ENCODE measurements around the gene SPSB2. TPM values are rescaled to one million over a fixed set of nuclear protein-coding genes. Genes with fewer than 3 reads are reported as not detected.

The SPSB2 gene
- total and polyA plus RNA-seq, 2 donors from 2014 or later = 19.0 to 21.3 TPM

DNA sequence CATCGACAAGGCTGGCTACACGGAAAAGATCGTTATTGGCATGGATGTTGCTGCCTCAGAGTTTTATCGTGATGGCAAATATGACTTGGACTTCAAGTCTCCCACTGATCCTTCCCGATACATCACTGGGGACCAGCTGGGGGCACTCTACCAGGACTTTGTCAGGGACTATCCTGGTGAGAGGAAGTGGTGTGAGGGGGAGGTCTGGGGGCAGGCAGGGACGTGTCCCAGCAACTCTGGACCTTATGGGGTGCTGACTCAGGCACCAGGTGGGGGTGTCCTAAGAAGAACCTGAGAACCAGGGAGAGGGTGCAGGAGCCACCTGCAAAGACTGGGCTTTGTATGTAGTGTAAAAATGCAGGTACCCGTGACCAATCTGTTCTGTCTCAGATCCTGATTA is 46.5 kb upstream of the SPSB2 start:
- no peak overlapping the region for H3K9ac ChIP-seq (ENCODE audit: low read length in 3 of 3)
- H3K27me3 ChIP-seq (ENCODE audit: control insufficient read depth, insufficient read depth, low read length) = no peaks in the 10 kb centered on the region
- no peak overlapping the region for H3K27ac ChIP-seq (ENCODE audit: low read depth in 2 of 2, low read length in 2 of 2)
- H3K4me3 ChIP-seq (ENCODE audit: low read length in 3 of 3) = no peak overlapping the region
- DNase-seq = peak in 2 of 5 donors; percentile 25 to 30
- TF ChIP-seq, protein P1, sequence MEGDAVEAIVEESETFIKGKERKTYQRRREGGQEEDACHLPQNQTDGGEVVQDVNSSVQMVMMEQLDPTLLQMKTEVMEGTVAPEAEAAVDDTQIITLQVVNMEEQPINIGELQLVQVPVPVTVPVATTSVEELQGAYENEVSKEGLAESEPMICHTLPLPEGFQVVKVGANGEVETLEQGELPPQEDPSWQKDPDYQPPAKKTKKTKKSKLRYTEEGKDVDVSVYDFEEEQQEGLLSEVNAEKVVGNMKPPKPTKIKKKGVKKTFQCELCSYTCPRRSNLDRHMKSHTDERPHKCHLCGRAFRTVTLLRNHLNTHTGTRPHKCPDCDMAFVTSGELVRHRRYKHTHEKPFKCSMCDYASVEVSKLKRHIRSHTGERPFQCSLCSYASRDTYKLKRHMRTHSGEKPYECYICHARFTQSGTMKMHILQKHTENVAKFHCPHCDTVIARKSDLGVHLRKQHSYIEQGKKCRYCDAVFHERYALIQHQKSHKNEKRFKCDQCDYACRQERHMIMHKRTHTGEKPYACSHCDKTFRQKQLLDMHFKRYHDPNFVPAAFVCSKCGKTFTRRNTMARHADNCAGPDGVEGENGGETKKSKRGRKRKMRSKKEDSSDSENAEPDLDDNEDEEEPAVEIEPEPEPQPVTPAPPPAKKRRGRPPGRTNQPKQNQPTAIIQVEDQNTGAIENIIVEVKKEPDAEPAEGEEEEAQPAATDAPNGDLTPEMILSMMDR (IDR thresholded peaks at IDR 0.05; ENCODE audit: borderline replicate concordance, extremely low read depth, insufficient read depth) = no peak
- H3K36me3 ChIP-seq (ENCODE audit: control insufficient read depth in 2 of 3, insufficient read depth in 3 of 3, low read length in 3 of 3) = no peaks in the 10 kb centered on the region
- H3K9me3 ChIP-seq (ENCODE audit: control insufficient read depth in 2 of 3, insufficient read depth in 1 of 3, low read length in 3 of 3) = no peaks in the 10 kb centered on the region
- intact Hi-C loops (cut with DNase I) = no loop called here
- peaks cover 0 to 11% (median 2%) of the 10 kb centered on the region in 3 donors for H3K4me1 ChIP-seq (ENCODE audit: control insufficient read depth in 2 of 3, insufficient read depth in 2 of 3, low read depth in 1 of 3, low read length in 3 of 3)
- no peak for FAIRE-seq

DNA sequence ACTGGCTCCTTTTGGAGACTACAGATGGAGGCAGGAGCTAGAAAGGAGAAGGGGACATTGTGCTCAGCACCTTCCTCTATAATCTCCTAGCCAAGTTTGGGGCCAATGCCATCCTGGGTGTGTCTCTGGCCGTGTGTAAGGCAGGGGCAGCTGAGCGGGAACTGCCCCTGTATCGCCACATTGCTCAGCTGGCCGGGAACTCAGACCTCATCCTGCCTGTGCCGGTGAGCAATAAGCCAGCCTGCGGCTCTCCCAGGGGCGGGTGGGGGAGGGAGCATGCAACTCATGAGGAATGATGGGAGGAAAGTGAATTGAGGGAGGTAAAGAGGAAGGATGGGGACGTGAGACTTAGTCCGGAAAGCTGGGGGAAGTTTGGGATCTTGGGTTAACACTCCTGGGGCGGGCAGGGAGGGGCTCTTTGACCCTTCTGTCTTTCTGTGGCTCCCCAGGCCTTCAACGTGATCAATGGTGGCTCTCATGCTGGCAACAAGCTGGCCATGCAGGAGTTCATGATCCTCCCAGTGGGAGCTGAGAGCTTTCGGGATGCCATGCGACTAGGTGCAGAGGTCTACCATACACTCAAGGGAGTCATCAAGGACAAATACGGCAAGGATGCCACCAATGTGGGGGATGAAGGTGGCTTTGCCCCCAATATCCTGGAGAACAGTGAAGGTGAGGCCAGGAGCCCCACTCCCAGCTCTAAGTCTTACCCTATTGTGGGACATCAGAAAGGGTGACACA is 44.6 kb upstream of the SPSB2 start:
- FAIRE-seq (no peak), DNase-seq (peak in 1 of 5 donors; percentile 43)
- intact Hi-C loops (cut with DNase I) = no loop called here
- no peaks in the 10 kb centered on the region for H3K9me3 ChIP-seq (ENCODE audit: control insufficient read depth in 2 of 3, insufficient read depth in 1 of 3, low read length in 3 of 3)
- no peaks in the 10 kb centered on the region for H3K36me3 ChIP-seq (ENCODE audit: control insufficient read depth in 2 of 3, insufficient read depth in 3 of 3, low read length in 3 of 3)
- no peak overlapping the region for H3K4me3 ChIP-seq (ENCODE audit: low read length in 3 of 3)
- H3K9ac ChIP-seq (ENCODE audit: low read length in 3 of 3) = no peak overlapping the region
- no peak overlapping the region for H3K27ac ChIP-seq (ENCODE audit: low read depth in 2 of 2, low read length in 2 of 2)
- no peaks in the 10 kb centered on the region for H3K27me3 ChIP-seq (ENCODE audit: control insufficient read depth, insufficient read depth, low read length)
- H3K4me1 ChIP-seq (ENCODE audit: control insufficient read depth in 2 of 3, insufficient read depth in 2 of 3, low read depth in 1 of 3, low read length in 3 of 3) = peaks cover 0 to 6% (median 0%) of the 10 kb centered on the region in 3 donors
- TF ChIP-seq, protein P1 (IDR thresholded peaks at IDR 0.05; ENCODE audit: borderline replicate concordance, extremely low read depth, insufficient read depth) = no peak

DNA sequence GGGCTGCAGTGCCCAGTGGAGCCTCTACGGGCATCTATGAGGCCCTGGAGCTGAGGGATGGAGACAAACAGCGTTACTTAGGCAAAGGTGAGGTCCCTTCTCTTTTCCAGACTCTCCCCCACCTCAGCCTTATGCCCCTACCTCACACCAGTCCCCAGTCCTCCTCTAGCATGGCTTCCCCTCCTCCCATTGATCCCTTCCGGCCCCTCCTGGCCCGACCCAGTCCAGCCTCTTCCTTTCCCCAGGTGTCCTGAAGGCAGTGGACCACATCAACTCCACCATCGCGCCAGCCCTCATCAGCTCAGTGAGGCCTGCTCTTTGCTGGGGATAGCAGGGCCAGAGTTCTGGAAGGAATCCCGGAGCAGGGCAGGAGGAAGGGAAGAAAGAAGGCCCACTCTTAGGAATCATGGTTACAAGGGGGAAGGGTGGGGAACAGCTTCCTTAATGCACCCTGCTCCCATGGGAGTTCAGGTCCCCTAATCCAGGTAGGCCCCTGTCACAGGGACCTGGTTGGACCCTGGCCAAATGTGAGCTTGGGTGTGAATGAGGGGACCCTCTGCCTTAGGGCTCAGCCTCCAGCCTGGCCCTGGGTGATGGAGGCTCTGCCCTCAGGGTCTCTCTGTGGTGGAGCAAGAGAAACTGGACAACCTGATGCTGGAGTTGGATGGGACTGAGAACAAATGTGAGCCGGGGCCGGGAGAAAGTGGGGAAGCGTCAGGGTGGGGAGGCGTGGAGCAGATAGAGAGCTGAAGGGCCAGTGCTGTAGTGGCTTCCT is 43.5 kb upstream of the SPSB2 start:
- TF ChIP-seq, protein P1 (IDR thresholded peaks at IDR 0.05; ENCODE audit: borderline replicate concordance, extremely low read depth, insufficient read depth) = no peak
- Histone ChIP-seq H3K27ac (ENCODE audit: low read depth in 2 of 2, low read length in 2 of 2) (no peak overlapping the region), H3K4me1 (ENCODE audit: control insufficient read depth in 2 of 3, insufficient read depth in 2 of 3, low read depth in 1 of 3, low read length in 3 of 3) (peaks cover 0 to 6% (median 0%) of the 10 kb centered on the region in 3 donors), H3K9ac (ENCODE audit: low read length in 3 of 3) (no peak overlapping the region), H3K4me3 (ENCODE audit: low read length in 3 of 3) (no peak overlapping the region), H3K36me3 (ENCODE audit: control insufficient read depth in 2 of 3, insufficient read depth in 3 of 3, low read length in 3 of 3) (no peaks in the 10 kb centered on the region), H3K27me3 (ENCODE audit: control insufficient read depth, insufficient read depth, low read length) (no peaks in the 10 kb centered on the region), H3K9me3 (ENCODE audit: control insufficient read depth in 2 of 3, insufficient read depth in 1 of 3, low read length in 3 of 3) (no peaks in the 10 kb centered on the region)
- FAIRE-seq = no peak
- peak in 1 of 5 donors; percentile 52 for DNase-seq
- intact Hi-C loops (cut with DNase I) = no loop called here
